K562 (cell line): Measurements from ENCODE around the gene HOGA1. TPM values are rescaled to one million over a fixed set of nuclear protein-coding genes. Genes with fewer than 3 reads are reported as not detected.

Experiments
- ADNP ChIP-seq: fragments of 200-800 bp; sonication (Bioruptor generic); IDR thresholded peaks from 2 replicates; pipeline ENCODE4 v1.6.1; 2016; ENCODE audit warnings: missing genetic modification characterization, missing compliant biosample characterization
- ATF3 ChIP-seq, 2 experiments: fragments of 450-650 bp in 1 of 2; sonication (generic) in 1 of 2; formaldehyde crosslinking in 1 of 2; IDR thresholded peaks in 1 of 2; conservative IDR thresholded peaks in 1 of 2; 2 replicates each; pipeline versions ENCODE4 v1.6.1 to v1.8.1; 2016 to 2023; ENCODE audit warnings: mild to moderate bottlenecking in 2 of 2, moderate library complexity in 2 of 2, inconsistent platforms in 1 of 2, missing genetic modification reagents in 1 of 2
- CAMTA2 ChIP-seq: fragments of 250-450 bp; sonication (Bioruptor Pico); conservative IDR thresholded peaks from 2 replicates; pipeline ENCODE4 v1.5.1; 2022
- CREM ChIP-seq: IDR thresholded peaks from 2 replicates; pipeline ENCODE4 v1.6.1; 2014; ENCODE audit warnings: antibody characterized with exemption, low read depth
- EGR1 ChIP-seq: fragments of 450-650 bp; conservative IDR thresholded peaks from 2 replicates; pipeline ENCODE4 v1.6.1; 2017; ENCODE audit warnings: mild to moderate bottlenecking
- FOS ChIP-seq: IDR thresholded peaks from 3 replicates; pipeline ENCODE4 v1.6.1; 2011; ENCODE audit not compliant: insufficient read length; ENCODE audit errors: extremely low read depth
- FOXA3 ChIP-seq, 2 experiments: fragments of 450-650 bp in 1 of 2; sonication (generic) in 1 of 2; formaldehyde crosslinking; IDR thresholded peaks in 1 of 2; conservative IDR thresholded peaks in 1 of 2; 2 replicates each; pipeline versions ENCODE4 v1.4.0 to v1.8.0; 2020 to 2022; ENCODE audit warnings: mild to moderate bottlenecking in 2 of 2, missing genetic modification reagents in 1 of 2
- HDAC1 ChIP-seq, 2 experiments: fragments of 450-650 bp; IDR thresholded peaks; 2 replicates each; pipeline ENCODE4 v1.6.1; 2016 to 2017; ENCODE audit warnings: inconsistent platforms in 1 of 2, mild to moderate bottlenecking in 1 of 2, moderate library complexity in 1 of 2
- KDM5B ChIP-seq: fragments of 200-600 bp; sonication (generic); IDR thresholded peaks from 2 replicates; pipeline ENCODE4 v1.6.1; 2012; ENCODE audit warnings: low read depth, mild to moderate bottlenecking, moderate library complexity, low read length, control low read depth, inconsistent platforms; ENCODE audit not compliant: insufficient replicate concordance
- MAZ ChIP-seq, 2 experiments: fragments of 450-650 bp in 1 of 2; sonication (generic) in 1 of 2; formaldehyde crosslinking; IDR thresholded peaks in 1 of 2; conservative IDR thresholded peaks in 1 of 2; 2 replicates each; pipeline versions ENCODE4 v1.4.0 to v1.5.0; 2020; ENCODE audit warnings: mild to moderate bottlenecking in 1 of 2, missing genetic modification reagents in 1 of 2
- MBD2 ChIP-seq: sonication (generic); IDR thresholded peaks from 2 replicates; pipeline ENCODE4 v1.6.1; 2016; ENCODE audit warnings: low read depth, borderline replicate concordance
- MEIS2 ChIP-seq: fragments of 450-650 bp; IDR thresholded peaks from 2 replicates; pipeline ENCODE4 v1.6.1; 2014; ENCODE audit warnings: mild to moderate bottlenecking; ENCODE audit not compliant: partially characterized antibody
- MNT ChIP-seq, 2 experiments: fragments of 450-650 bp; conservative IDR thresholded peaks; 2 replicates each; pipeline ENCODE4 v1.6.1; 2017; ENCODE audit warnings: mild to moderate bottlenecking in 2 of 2, moderate library complexity in 2 of 2
- RBM17 ChIP-seq: fragments of 200-400 bp; formaldehyde crosslinking; IDR thresholded peaks from 2 replicates; pipeline ENCODE4 v1.6.1; 2017; ENCODE audit warnings: low read depth, mild to moderate bottlenecking, low read length, borderline replicate concordance
- RCOR1 ChIP-seq, 2 experiments: IDR thresholded peaks; 2 replicates each; pipeline ENCODE4 v1.6.1; 2012; ENCODE audit warnings: low read depth in 2 of 2, low read length in 2 of 2, borderline replicate concordance in 1 of 2, improper control_type of control experiment in 1 of 2
- TAF1 ChIP-seq: IDR thresholded peaks from 2 replicates; pipeline ENCODE4 v1.6.1; 2011; ENCODE audit warnings: mild to moderate bottlenecking, low read length, moderate library complexity; ENCODE audit not compliant: insufficient read depth, control insufficient read depth, severe bottlenecking; ENCODE audit errors: extremely low read depth
- ZNF184 ChIP-seq: sonication (generic); formaldehyde crosslinking; IDR thresholded peaks from 2 replicates; pipeline ENCODE4 v1.5.0; 2020; ENCODE audit warnings: missing genetic modification reagents
- ZNF316 ChIP-seq: fragments of 450-650 bp; IDR thresholded peaks from 2 replicates; pipeline ENCODE4 v1.6.1; 2016
- polyA plus RNA-seq, 8 experiments: library from polyadenylated mRNA; depleted of rRNA in 4 of 8; stranded (reverse) in 5 of 8; unstranded in 3 of 8; fragments of >200 nt; fragmentation: Nextera tagmentation in 2 of 8; fragmentation: Illumina TruSeq in 1 of 8; extraction: Ambion mirVana in 2 of 8; extraction: Trizol in 1 of 8; gene quantifications; 2 replicates each; pipeline versions ENCODE4 v1.2.1 to v1.2.3, GENCODE V29; 2011 to 2014; ENCODE audit warnings: inconsistent platforms in 1 of 8, missing spikeins in 1 of 8
- total RNA-seq, 7 experiments: library from RNA; depleted of rRNA in 6 of 7; stranded (reverse); fragments of >200 nt in 6 of 7; fragmentation: Illumina TruSeq in 2 of 7; extraction: Trizol in 2 of 7; gene quantifications; 2 replicates each; pipeline versions ENCODE4 v1.2.1 to v1.2.3, GENCODE V29; 2011 to 2021; ENCODE audit warnings: low replicate concordance in 1 of 7
- TF ChIP-seq, protein P1 (sequence below): fragments of 250-450 bp; sonication (Bioruptor Pico); IDR thresholded peaks from 2 replicates; pipeline ENCODE4 v1.9.0; 2021; ENCODE audit warnings: mild to moderate bottlenecking, inconsistent platforms
- TF ChIP-seq, protein P2 (sequence below), 2 experiments: IDR thresholded peaks; 2 replicates each; pipeline ENCODE4 v1.6.1; 2011; ENCODE audit warnings: borderline replicate concordance in 1 of 2, control low read depth in 1 of 2, low read depth in 1 of 2, low read length in 1 of 2, mild to moderate bottlenecking in 1 of 2, mixed read lengths in 1 of 2, moderate library complexity in 1 of 2; ENCODE audit not compliant: insufficient read depth in 1 of 2, insufficient read length in 1 of 2, poor library complexity in 1 of 2, severe bottlenecking in 1 of 2; ENCODE audit errors: extremely low read depth in 1 of 2

Gene HOGA1
- total and polyA plus RNA-seq, 9 of the 15 experiments (the other 6 are each of a cell fraction or from before 2014, with no cell fraction given): not detected

GRCh38 chr10:97640174-97640867 is 56.1 kb downstream of the HOGA1 start, which contains the start of gene PI4K2A (continued):
- TF ChIP-seq TAF1: peak; percentile 63
- TF ChIP-seq MAZ (CRISPR knock-in tag; conservative IDR thresholded peaks at IDR 0.05 in 1 of 2, IDR thresholded peaks at IDR 0.05 in 1 of 2): peak in 1 of 2 experiments; percentile 17; a peak in 1 of 4 replicates
- TF ChIP-seq, protein P1, sequence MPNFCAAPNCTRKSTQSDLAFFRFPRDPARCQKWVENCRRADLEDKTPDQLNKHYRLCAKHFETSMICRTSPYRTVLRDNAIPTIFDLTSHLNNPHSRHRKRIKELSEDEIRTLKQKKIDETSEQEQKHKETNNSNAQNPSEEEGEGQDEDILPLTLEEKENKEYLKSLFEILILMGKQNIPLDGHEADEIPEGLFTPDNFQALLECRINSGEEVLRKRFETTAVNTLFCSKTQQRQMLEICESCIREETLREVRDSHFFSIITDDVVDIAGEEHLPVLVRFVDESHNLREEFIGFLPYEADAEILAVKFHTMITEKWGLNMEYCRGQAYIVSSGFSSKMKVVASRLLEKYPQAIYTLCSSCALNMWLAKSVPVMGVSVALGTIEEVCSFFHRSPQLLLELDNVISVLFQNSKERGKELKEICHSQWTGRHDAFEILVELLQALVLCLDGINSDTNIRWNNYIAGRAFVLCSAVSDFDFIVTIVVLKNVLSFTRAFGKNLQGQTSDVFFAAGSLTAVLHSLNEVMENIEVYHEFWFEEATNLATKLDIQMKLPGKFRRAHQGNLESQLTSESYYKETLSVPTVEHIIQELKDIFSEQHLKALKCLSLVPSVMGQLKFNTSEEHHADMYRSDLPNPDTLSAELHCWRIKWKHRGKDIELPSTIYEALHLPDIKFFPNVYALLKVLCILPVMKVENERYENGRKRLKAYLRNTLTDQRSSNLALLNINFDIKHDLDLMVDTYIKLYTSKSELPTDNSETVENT (CRISPR knock-in tag): no peak
- TF ChIP-seq EGR1: peak; percentile 79
- TF ChIP-seq MNT (conservative IDR thresholded peaks at IDR 0.05): peak; percentile 80 to 89
- TF ChIP-seq KDM5B: peak; percentile 35
- peak; percentile 20; the same call in 1 of the 2 replicates for TF ChIP-seq ATF3 (IDR thresholded peaks at IDR 0.05)
- no peak for TF ChIP-seq ATF3 (CRISPR knock-in tag; conservative IDR thresholded peaks at IDR 0.05)
- TF ChIP-seq CREM: peak; percentile 74
- no peak for TF ChIP-seq CAMTA2
- no peak for TF ChIP-seq RBM17
- TF ChIP-seq MEIS2: peak; percentile 87
- no peak for TF ChIP-seq ZNF184 (CRISPR knock-in tag)
- TF ChIP-seq RCOR1 (IDR thresholded peaks at IDR 0.05; ENCODE audit: borderline replicate concordance in 1 of 2, low read depth in 2 of 2, low read length in 2 of 2): peak in 1 of 2 experiments; percentile 36; a peak in 2 of 4 replicates
- TF ChIP-seq MBD2: 0 out of 2 replicates have a peak, but pooled peaks have one; percentile 26
- TF ChIP-seq, protein P2, sequence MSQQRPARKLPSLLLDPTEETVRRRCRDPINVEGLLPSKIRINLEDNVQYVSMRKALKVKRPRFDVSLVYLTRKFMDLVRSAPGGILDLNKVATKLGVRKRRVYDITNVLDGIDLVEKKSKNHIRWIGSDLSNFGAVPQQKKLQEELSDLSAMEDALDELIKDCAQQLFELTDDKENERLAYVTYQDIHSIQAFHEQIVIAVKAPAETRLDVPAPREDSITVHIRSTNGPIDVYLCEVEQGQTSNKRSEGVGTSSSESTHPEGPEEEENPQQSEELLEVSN (IDR thresholded peaks at IDR 0.05; ENCODE audit: borderline replicate concordance in 1 of 2, extremely low read depth in 1 of 2, insufficient read depth in 1 of 2, insufficient read length in 1 of 2, low read depth in 1 of 2, low read length in 1 of 2, poor library complexity in 1 of 2, severe bottlenecking in 1 of 2): peak in 1 of 2 experiments; percentile 34
- TF ChIP-seq FOXA3 (CRISPR knock-in tag; conservative IDR thresholded peaks at IDR 0.05 in 1 of 2, IDR thresholded peaks at IDR 0.05 in 1 of 2): peak; percentile 60 to 96
- TF ChIP-seq FOS: peak; percentile 68
- peak in 1 of 2 experiments; percentile 54; a peak in 2 of 4 replicates for TF ChIP-seq HDAC1 (IDR thresholded peaks at IDR 0.05)
- TF ChIP-seq ZNF316: peak; percentile 96
- peak; percentile 61; the same call in 1 of the 2 replicates for TF ChIP-seq ADNP
